Eye (tissue), 1 donor: ENCODE measurements around the gene ARHGAP18.

Source experiments
- DNase-seq: peaks from one replicate; pipeline ENCODE4 v3.0.0-alpha.2; 2015

The ARHGAP18 gene

DNA sequence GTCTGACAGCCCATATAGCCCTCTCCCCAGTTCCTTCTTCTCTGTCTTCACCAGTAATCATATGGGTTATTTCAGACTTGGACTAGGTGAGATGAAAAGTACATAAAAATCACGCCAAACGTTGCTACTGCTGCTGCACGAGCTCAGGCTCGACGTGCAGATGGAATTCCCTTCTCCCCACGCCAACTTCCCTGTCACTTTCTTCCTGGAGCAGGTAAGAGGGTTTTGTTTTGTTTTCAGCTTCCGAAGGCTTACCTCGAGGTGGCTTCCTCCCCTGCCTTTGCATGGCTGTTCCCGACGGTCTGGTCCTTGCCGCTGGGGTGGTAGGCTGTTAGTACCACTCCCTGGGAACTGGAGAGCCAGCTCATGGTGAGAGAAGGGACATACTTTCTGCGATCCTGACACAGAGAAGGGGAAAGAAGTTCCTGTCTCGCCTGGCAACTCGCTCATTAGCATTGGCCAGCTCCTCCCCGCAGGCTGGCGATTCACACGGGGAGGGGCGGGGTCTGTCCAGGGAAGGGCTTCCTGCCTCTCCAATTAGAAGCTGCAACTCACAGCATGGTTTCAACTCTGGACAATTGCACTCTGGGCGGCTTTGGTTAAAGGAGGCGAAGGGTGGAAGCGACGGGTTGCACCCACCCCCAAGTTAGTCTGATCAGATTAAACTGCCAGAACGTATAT lies at the start of gene ARHGAP18:
TSS of gene ARHGAP18 (minus strand) at position 409 of the 681 bp plus-strand sequence. CDS start at position 368, 41 bp downstream.
- peak; percentile 94 for DNase-seq

DNA sequence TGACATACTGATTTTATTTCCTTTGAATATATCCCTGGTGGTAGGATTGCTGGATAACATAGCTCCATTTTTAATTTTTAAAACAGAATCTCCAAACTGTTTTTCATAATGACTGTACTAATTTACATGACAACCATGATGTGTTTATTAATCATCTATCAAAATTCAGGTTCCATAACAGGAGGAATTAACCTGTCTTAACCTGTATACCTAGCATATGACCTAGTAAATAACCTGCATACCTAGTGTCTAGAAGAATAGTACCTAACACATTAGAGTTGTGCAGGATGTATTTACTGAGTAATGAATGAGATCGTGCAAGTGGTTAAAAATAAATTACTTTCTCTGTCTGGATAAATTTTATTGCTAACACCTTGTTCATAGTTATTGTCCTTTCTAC lies 45.8 kb upstream of the ARHGAP18 start:
- DNase-seq: no peak

- no peak for DNase-seq
Observed at GRCh38 chr6:129754750-129755149, 44.8 kb upstream of the ARHGAP18 start.

GRCh38 chr6:129753422-129753821 lies 43.4 kb upstream of the ARHGAP18 start:
- no peak for DNase-seq

DNA sequence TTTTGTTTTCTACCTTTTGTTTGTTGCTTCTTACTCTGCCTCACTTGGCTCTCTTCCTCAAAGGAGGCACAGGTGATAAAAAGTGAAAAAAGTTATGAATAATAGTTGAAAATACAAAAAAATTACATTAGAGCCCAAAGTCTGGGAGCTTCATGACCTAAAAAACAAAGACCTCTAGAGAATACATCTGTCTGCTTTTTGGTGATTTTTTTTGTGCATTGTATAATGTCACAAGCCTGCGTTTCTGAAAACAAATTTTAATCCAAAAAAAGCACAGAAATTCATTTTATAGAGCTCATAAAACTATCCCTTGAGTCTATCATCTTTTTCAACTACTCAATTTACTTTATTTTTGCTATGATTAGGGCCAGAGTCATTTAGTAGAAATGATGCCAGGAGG lies 41.4 kb upstream of the ARHGAP18 start:
- no peak for DNase-seq

DNA sequence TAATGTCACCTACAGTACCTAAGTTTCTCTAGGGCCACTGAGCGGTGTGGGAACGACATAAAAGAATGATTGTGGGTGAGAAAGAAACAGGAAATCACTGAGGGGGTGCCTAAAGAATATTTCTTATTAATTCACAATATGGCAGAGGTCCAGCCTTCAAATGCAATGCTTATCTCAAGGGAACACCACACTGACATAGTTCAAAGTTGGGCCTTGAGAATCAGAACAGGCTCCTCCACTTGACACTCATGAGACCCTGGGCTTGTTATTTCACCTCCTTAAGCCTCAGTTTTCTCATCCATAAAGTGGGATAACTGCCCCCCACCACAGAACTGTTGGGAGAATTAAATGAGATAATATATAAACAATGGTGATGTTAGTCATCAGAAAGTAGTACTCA lies 40.4 kb upstream of the ARHGAP18 start:
- DNase-seq: no peak

DNA sequence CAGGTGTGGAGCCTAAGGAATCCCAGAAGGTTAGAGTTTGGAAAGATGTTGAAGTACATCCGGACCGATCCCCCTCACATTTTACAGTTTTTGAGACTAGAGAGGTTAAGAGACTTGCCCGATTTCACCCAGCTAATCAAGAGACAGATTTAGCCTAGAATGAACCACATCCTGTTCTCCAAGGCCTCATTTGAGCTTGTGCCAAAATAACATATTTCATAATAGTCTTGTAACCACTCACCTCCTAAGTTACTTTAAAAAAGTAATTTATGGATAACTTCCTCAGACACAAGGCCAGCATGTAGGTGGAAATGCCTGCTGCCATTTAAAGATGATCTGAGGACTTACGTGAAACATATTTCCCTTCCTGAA lies 39.8 kb upstream of the ARHGAP18 start:
- DNase-seq: no peak

DNA sequence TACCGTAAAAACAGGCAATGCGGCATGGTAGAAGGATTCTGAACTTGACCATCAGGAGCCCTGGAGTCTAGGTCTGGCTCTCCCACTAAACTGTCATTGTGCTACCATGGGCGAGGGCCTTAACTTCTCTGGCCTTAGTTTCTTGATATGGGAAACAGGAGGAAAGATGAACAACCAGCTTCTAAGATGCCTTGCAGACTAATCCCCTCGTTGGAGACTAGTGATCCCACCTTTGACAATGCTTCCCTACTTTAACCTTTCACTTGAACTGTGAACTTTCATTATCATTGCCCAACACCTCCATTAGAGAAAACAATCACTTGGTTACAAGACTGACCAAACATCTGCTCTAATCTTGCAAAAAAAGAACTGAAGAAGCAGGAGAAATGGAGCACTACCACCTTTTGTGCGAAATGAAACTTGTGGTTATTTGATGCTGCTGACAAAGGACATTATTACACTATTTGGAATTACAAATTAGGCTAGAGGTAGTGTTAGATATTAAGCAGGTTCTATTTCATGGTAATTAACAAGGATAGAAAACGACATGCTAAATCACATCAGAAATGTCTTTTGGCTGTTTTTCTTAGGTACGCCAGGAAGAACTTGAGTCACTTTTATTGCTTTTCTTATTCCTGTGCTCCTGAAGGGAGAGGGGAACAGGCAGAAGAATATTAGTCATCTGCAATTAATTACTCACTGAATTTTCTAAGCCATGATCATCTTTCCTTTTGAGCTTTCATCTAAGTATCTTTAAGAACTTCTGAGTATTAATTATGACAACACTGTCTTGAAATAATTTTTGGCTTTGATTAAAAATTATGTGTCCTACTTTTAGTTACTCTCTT lies 39.1 kb upstream of the ARHGAP18 start:
- no peak for DNase-seq

DNA sequence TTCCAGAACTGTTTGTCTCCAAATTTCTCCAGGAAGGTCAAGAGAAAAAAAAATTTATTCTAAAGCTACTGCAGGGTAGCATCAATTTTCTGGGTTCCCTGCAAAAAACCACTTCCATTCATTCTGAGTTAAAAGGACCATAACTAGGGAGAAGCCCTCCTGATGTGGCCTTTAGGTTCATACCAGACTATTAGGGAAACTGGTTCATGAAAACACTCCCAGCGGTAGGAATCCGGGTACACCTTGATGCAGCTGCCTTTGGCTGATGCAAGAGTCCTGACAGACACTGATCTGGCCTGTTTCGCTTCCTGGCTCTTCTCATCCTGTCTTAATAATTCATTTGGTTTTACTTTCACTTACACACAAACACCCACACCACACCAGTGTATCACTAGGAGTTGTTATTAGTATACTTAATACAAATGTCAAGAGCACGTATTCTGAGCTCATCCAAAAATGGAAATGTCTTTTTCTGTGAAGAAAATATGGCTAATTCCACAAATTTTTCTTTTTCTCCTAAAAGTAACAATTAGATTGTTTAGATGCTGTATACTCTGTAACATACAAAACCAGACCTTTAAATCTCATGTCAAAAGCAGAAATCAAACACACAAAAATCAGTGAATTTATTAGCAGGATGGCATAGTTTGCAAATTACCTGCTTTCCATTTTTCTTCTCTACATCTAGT lies 38.4 kb upstream of the ARHGAP18 start:
- no peak for DNase-seq

DNA sequence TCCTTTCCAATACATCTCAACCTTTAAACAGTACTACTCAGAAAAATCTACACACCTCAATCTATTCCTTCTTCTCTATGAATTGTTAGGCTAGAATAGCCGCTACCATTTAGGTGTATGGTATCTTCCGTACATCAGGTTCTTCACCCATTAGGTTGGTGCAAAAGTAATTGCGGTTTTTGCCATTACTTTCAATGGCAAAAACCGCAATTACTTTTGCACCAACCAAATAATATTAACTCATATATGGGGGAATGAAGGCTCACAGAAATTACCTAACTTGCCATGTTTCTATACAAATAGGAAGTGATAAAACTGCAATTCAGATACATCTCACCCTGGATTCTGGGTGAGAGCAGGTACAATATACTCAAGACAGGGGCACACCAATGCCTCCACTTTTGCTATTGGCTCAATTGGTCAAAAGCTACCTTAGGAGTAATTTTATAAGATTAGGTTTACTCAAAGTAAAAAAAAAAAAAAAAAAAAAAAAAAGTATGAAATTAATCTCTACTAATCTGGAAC lies 37.7 kb upstream of the ARHGAP18 start:
- DNase-seq: no peak

DNA sequence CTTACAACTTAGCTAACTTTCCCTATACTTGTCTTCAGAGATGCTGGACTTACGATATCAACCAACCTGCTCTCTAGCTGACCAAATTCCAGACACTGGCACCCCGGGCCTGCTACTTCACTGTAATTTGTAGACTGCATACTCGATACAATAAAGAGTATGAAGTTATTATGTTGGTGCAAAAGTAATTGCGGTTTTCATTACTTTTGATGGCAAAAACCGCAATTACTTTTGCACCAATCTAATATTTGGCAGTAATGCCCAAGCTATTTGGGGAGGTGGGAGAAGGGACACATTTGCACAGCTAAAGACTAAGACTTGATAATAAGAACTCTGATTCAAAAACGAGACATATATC lies 34.9 kb upstream of the ARHGAP18 start:
- no peak for DNase-seq

- peak; percentile 74 for DNase-seq
Observed at GRCh38 chr6:129744201-129744879, 34.4 kb upstream of the ARHGAP18 start.

DNA sequence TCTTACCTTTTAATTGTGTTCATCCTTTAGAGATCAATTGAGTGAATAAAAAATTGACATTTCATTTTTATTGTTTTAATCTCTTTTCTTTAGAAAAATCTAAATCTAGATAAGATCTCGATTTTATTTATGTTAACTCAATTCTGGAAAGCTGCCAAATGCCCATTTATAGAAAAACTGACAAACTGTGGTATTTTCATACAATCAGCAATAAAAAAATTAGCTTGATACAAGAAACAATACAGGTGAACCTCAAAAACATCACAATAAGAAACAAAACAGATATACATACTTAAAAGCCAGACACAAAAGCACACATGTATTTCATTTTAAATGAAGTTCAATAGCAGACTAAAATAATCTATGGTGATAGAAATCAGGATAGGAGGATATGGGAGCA lies 30.0 kb upstream of the ARHGAP18 start:
- DNase-seq: no peak

DNA sequence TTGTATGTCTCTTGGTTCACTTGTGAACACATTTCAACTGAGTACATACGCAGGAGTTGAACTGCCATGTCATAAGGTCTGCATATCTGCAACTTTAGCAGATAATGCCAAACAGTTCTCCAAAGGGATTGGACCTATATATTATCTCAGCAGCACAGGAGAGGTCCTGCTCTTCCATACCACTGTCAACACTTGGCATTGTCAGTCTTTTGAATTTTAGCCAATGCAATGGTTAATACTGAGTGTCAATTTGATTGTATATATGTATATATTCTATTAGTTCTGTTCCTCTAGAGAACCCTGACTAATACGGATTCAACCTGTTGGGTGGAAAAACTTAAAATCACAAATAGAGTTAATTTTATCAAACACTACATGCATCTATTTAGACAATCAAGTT lies 26.1 kb upstream of the ARHGAP18 start:
- no peak for DNase-seq

DNA sequence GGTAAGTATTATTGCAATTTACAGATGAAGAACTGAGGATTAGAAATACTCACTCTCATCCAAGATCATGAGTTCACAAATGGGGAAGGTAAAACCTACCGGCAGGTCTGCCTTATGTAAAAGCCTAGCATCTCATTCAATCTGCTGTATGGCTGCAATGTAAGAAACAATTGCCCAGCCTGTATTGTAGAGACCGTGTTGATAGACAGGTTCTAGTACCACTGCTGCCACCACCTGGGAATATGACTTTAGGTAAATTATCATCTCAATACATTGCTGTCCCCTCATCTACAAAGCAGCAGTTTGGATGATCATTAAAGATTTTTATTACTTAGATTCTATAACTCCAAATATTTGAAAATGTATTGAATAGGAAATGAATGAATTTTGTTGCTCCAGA lies 23.3 kb upstream of the ARHGAP18 start:
- DNase-seq: no peak

DNA sequence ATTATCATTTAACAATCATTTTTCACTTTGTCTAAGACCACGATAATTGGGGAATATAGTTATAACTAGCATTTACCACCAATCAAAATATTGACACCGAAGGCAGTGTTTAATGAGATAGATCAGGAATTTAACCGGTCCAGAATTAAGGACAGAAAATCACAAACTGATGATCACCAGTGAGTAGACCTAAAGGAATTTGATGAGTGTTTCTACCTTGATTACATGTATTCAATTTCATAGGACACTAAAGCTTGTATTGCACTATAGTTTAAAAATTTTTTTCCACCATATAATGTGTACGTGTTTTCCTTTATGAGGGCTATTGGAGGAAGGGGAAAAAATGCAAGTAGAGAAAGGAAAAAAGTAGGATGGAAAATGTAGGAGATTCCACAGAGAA lies 22.6 kb upstream of the ARHGAP18 start:
- no peak for DNase-seq

GRCh38 chr6:129732034-129732433 lies 22.1 kb upstream of the ARHGAP18 start:
- no peak for DNase-seq

GRCh38 chr6:129731428-129731827 lies 21.5 kb upstream of the ARHGAP18 start:
- DNase-seq: no peak

DNA sequence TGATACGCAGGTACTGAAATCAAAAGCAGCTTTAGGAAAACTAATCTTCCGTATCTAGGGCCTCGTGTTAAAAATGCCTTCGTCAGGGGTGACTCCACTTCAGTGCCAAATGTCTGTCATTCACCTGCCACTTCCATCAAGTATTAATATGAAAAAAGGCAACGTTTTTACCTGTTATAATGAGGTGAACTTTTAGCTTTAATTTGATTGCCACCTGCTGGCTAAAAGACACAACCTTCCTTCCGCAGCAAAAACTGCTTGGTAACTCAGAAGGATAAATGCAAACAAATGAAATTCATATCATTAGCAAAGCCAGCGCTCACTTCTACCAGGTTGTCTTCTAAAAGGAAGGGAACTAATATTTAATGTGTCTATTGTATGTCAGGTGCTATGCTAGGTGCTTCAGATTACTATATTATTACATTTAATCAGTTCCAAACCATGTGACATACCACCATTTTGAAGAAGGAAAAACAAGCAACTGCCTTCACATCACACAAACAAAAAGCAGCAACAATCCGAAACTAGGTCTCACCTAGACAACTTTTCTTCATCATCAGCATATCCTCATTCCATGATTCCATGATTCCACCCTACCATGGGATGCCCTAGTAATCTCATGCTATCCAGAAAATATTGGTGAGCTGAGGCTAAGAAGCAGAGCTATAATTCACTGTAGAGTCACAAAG lies 20.6 kb upstream of the ARHGAP18 start:
- DNase-seq: no peak

- DNase-seq: no peak
Observed at GRCh38 chr6:129726650-129727049, 16.7 kb upstream of the ARHGAP18 start.

GRCh38 chr6:129725341-129725740 lies 15.4 kb upstream of the ARHGAP18 start:
- no peak for DNase-seq

GRCh38 chr6:129719692-129720091 lies 9.7 kb upstream of the ARHGAP18 start:
- no peak for DNase-seq
